Measurements from ENCODE around the gene LAMB2.

The LAMB2 gene

GRCh38 chr3:49161808-49162530, 29.1 kb upstream of the LAMB2 start:
- DNase-seq (ENCODE audit: low read depth), result no peak

GRCh38 chr3:49161197-49161596, 28.3 kb upstream of the LAMB2 start:
- DNase-seq (ENCODE audit: low read depth), result no peak
- TF ChIP-seq CTCF (conservative IDR thresholded peaks at IDR 0.05; ENCODE audit: low read depth, low read length), result no peak
- H3K4me3 ChIP-seq (ENCODE audit: low read length), result no peak overlapping the region

More at GRCh38 chr3:49161808-49162530, 29.1 kb upstream of the LAMB2 start:
- no peak overlapping the region for H3K4me3 ChIP-seq (ENCODE audit: low read length)
- no peak for TF ChIP-seq CTCF (conservative IDR thresholded peaks at IDR 0.05; ENCODE audit: low read depth, low read length)

- DNase-seq (ENCODE audit: low read depth), result no peak
- H3K4me3 ChIP-seq (ENCODE audit: low read length), result no peak overlapping the region
- no peak for TF ChIP-seq CTCF (conservative IDR thresholded peaks at IDR 0.05; ENCODE audit: low read depth, low read length)
These were observed 25.9 kb upstream of the LAMB2 start for GRCh38 chr3:49158792-49159191.

GRCh38 chr3:49158103-49158709, 25.4 kb upstream of the LAMB2 start:
- H3K4me3 ChIP-seq (ENCODE audit: low read length), result no peak overlapping the region
- TF ChIP-seq CTCF (conservative IDR thresholded peaks at IDR 0.05; ENCODE audit: low read depth, low read length), result peak; percentile 41
- DNase-seq (ENCODE audit: low read depth), result no peak

- DNase-seq (ENCODE audit: low read depth), result no peak
- TF ChIP-seq CTCF (conservative IDR thresholded peaks at IDR 0.05; ENCODE audit: low read depth, low read length), result no peak
- no peak overlapping the region for H3K4me3 ChIP-seq (ENCODE audit: low read length)
These were observed 24.4 kb upstream of the LAMB2 start for GRCh38 chr3:49157289-49157688.

GRCh38 chr3:49153349-49153912, 20.6 kb upstream of the LAMB2 start:
- no peak for DNase-seq (ENCODE audit: low read depth)
- H3K4me3 ChIP-seq (ENCODE audit: low read length), result no peak overlapping the region
- TF ChIP-seq CTCF (conservative IDR thresholded peaks at IDR 0.05; ENCODE audit: low read depth, low read length), result no peak

- no peak for TF ChIP-seq CTCF (conservative IDR thresholded peaks at IDR 0.05; ENCODE audit: low read depth, low read length)
- no peak for DNase-seq (ENCODE audit: low read depth)
- no peak overlapping the region for H3K4me3 ChIP-seq (ENCODE audit: low read length)
These were observed 18.8 kb upstream of the LAMB2 start for GRCh38 chr3:49151610-49152009.

Data from retinal pigment epithelial cell (primary cell).